ENCODE results near the gene UBE2G2. TPM values are rescaled to one million over a fixed set of nuclear protein-coding genes. Genes with fewer than 3 reads are reported as not detected.

The UBE2G2 gene
- total RNA-seq, 3 donors from 2014 or later: 84.8 to 128 (median 99.2) TPM

- Histone ChIP-seq H3K36me3 (no peaks in the 10 kb centered on the region), H3K4me3 (no peak overlapping the region), H3K9me3 (peaks cover 48 to 61% of the 10 kb centered on the region in 2 donors), H3K27ac (no peak overlapping the region), H3K4me1 (no peaks in the 10 kb centered on the region), H3K27me3 (no peaks in the 10 kb centered on the region)
- DNase-seq (ENCODE audit: low spot score in 2 of 2): no peak
- intact Hi-C loops (cut with DNase I; ENCODE audit: low total_unique reads): no loop called here
- no peak for TF ChIP-seq POLR2A (IDR thresholded peaks at IDR 0.05)
- TF ChIP-seq, protein P1, sequence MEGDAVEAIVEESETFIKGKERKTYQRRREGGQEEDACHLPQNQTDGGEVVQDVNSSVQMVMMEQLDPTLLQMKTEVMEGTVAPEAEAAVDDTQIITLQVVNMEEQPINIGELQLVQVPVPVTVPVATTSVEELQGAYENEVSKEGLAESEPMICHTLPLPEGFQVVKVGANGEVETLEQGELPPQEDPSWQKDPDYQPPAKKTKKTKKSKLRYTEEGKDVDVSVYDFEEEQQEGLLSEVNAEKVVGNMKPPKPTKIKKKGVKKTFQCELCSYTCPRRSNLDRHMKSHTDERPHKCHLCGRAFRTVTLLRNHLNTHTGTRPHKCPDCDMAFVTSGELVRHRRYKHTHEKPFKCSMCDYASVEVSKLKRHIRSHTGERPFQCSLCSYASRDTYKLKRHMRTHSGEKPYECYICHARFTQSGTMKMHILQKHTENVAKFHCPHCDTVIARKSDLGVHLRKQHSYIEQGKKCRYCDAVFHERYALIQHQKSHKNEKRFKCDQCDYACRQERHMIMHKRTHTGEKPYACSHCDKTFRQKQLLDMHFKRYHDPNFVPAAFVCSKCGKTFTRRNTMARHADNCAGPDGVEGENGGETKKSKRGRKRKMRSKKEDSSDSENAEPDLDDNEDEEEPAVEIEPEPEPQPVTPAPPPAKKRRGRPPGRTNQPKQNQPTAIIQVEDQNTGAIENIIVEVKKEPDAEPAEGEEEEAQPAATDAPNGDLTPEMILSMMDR (IDR thresholded peaks at IDR 0.05): no peak
- TF ChIP-seq POLR2AphosphoS5 (IDR thresholded peaks at IDR 0.05): no peak
These were observed 65.8 kb downstream of the UBE2G2 start for GRCh38 chr21:44735821-44736220.

GRCh38 chr21:44734841-44735240 is 66.8 kb downstream of the UBE2G2 start:
- TF ChIP-seq POLR2AphosphoS5 (IDR thresholded peaks at IDR 0.05): no peak
- TF ChIP-seq POLR2A (IDR thresholded peaks at IDR 0.05): no peak
- TF ChIP-seq, protein P1 (IDR thresholded peaks at IDR 0.05): no peak
- H3K4me3 ChIP-seq: no peak overlapping the region
- no peak for DNase-seq (ENCODE audit: low spot score in 2 of 2)
- H3K4me1 ChIP-seq: no peaks in the 10 kb centered on the region
- peaks cover 0 to 4% of the 10 kb centered on the region in 2 donors for H3K27me3 ChIP-seq
- intact Hi-C loops (cut with DNase I; ENCODE audit: low total_unique reads): no loop called here
- H3K9me3 ChIP-seq: peaks cover 47 to 55% of the 10 kb centered on the region in 2 donors
- H3K36me3 ChIP-seq: no peaks in the 10 kb centered on the region
- H3K27ac ChIP-seq: no peak overlapping the region

DNA sequence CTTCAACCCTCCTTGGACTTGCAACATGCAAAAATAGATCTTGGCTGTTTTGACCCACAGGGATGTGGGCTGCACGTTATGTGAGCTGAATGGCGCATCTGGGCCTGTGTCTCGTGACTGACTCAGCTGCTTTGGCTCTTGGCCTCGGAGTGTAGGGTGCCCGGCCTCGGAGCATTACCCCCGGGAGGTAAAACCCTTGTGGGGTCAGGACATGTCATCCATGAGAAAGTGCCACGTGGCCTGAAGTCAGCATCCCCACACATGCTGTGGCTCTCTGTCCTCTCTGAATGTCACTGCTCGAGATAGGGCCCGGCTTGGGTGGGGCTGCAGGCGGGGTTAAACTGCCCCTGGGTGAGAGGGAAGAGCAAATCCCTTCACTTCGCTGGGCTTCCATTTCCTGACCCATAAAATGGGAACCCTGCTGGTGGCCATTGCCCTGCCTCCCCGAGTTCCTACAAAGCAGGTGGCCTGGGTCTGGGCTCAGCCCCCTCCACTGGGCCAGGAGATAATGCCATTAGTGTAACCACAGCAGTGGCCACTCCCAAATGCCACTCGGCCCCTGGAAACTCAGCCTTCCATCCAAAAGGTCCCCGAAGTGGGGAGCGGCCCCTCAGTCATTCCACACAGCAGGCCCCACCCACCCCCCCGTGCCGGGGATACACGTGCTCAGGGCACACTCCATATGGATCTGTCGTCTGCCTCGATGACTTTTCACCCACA is 67.4 kb downstream of the UBE2G2 start:
- intact Hi-C loops (cut with DNase I; ENCODE audit: low total_unique reads): no loop called here
- Histone ChIP-seq H3K36me3 (no peaks in the 10 kb centered on the region), H3K27me3 (peaks cover 0 to 9% of the 10 kb centered on the region in 2 donors), H3K27ac (no peak overlapping the region), H3K9me3 (peaks cover 40 to 48% of the 10 kb centered on the region in 2 donors), H3K4me3 (no peak overlapping the region), H3K4me1 (no peaks in the 10 kb centered on the region)
- no peak for TF ChIP-seq POLR2A (IDR thresholded peaks at IDR 0.05)
- TF ChIP-seq, protein P1 (IDR thresholded peaks at IDR 0.05): no peak
- DNase-seq (ENCODE audit: low spot score in 2 of 2): no peak

GRCh38 chr21:44732956-44733355 is 68.7 kb downstream of the UBE2G2 start:
- no peaks in the 10 kb centered on the region for H3K4me1 ChIP-seq
- no peak overlapping the region for H3K4me3 ChIP-seq
- peaks cover 28 to 36% of the 10 kb centered on the region in 2 donors for H3K9me3 ChIP-seq
- no peaks in the 10 kb centered on the region for H3K36me3 ChIP-seq
- DNase-seq (ENCODE audit: low spot score in 2 of 2): no peak
- TF ChIP-seq, protein P1 (IDR thresholded peaks at IDR 0.05): no peak
- TF ChIP-seq POLR2AphosphoS5 (IDR thresholded peaks at IDR 0.05) (no peak), POLR2A (IDR thresholded peaks at IDR 0.05) (no peak)
- peaks cover 0 to 13% of the 10 kb centered on the region in 2 donors for H3K27me3 ChIP-seq
- intact Hi-C loops (cut with DNase I; ENCODE audit: low total_unique reads): no loop called here
- H3K27ac ChIP-seq: no peak overlapping the region

- Histone ChIP-seq H3K27me3 (peaks cover 0 to 20% of the 10 kb centered on the region in 2 donors), H3K4me3 (no peak overlapping the region), H3K4me1 (no peaks in the 10 kb centered on the region), H3K9me3 (peaks cover 21 to 29% of the 10 kb centered on the region in 2 donors), H3K27ac (no peak overlapping the region), H3K36me3 (no peaks in the 10 kb centered on the region)
- TF ChIP-seq, protein P1 (IDR thresholded peaks at IDR 0.05): no peak
- TF ChIP-seq POLR2A (IDR thresholded peaks at IDR 0.05) (no peak), POLR2AphosphoS5 (IDR thresholded peaks at IDR 0.05) (no peak)
- DNase-seq (ENCODE audit: low spot score in 2 of 2): no peak
- intact Hi-C loops (cut with DNase I; ENCODE audit: low total_unique reads): no loop called here
These were observed 69.4 kb downstream of the UBE2G2 start for GRCh38 chr21:44732263-44732662.

Measured in breast epithelium (tissue), 4 donors.